Astrocyte of the cerebellum (primary cell): ENCODE results near the gene LATS1.
"Not testable (repeated sequence)": the region's sequence is repeated elsewhere in the genome, so short reads cannot be mapped to it uniquely, and the experiment has no call there.

Experiments
- DNase-seq: peaks from one replicate; pipeline ENCODE4 v3.0.0-alpha.2; 2011; ENCODE audit warnings: low read depth
- H3K4me3 ChIP-seq: 2 replicates; pipeline ENCODE4 v1.5.1; 2011; ENCODE audit warnings: mild to moderate bottlenecking, low read depth, low read length, moderate library complexity
- CTCF ChIP-seq: IDR thresholded peaks from 2 replicates; pipeline ENCODE4 v1.5.1; 2012; ENCODE audit warnings: low read length, low read depth, moderate library complexity, mild to moderate bottlenecking; ENCODE audit errors: missing control alignments
- in situ Hi-C: cut with HindIII; loops from 2 replicates; pipeline ENCODE4 v1.10.0; 2017; ENCODE audit warnings: low sequenced_read_pairs

Gene LATS1

GRCh38 chr6:149746147-149746946 is 28.4 kb upstream of the LATS1 start, which contains the start of gene NUP43:
TSS of gene NUP43 (minus strand) at chr6:149746529. CDS start at chr6:149746495, 34 bp downstream.
- in situ Hi-C loops = no loop called here
- DNase-seq = peak; percentile 91
- peak; percentile 52 for TF ChIP-seq CTCF
- H3K4me3 ChIP-seq = peak within 1 kb of the TSS; percentile 81

- DNase-seq, in situ Hi-C loops: not testable (repeated sequence)
- H3K4me3 ChIP-seq = peak overlapping the region; percentile 81
These were observed 27.4 kb upstream of the LATS1 start for GRCh38 chr6:149745252-149745651.

- H3K4me3 ChIP-seq = no peak overlapping the region
- no peak for TF ChIP-seq CTCF
- no peak for DNase-seq
- in situ Hi-C loops = no loop called here
These were observed 17.0 kb upstream of the LATS1 start for GRCh38 chr6:149734915-149735314.

GRCh38 chr6:149733089-149733720 is 15.3 kb upstream of the LATS1 start:
- in situ Hi-C loops = no loop called here
- no peak for TF ChIP-seq CTCF
- no peak for DNase-seq
- H3K4me3 ChIP-seq = no peak overlapping the region

GRCh38 chr6:149729824-149730223 is 11.9 kb upstream of the LATS1 start:
- H3K4me3 ChIP-seq = no peak overlapping the region
- in situ Hi-C loops = no loop called here
- no peak for DNase-seq
- TF ChIP-seq CTCF = no peak

- H3K4me3 ChIP-seq = no peak overlapping the region
- TF ChIP-seq CTCF = no peak
- in situ Hi-C loops = no loop called here
- no peak for DNase-seq
These were observed 10.8 kb upstream of the LATS1 start for GRCh38 chr6:149728499-149729234.
